DOHH2 (cell line): ENCODE data around the gene ZNF573.

Source experiments
- EZH2phosphoT487 ChIP-seq: fragments of 200-600 bp; sonication (generic); IDR thresholded peaks from 2 replicates; pipeline ENCODE4 v1.6.1; 2017; ENCODE audit warnings: borderline replicate concordance, mild to moderate bottlenecking, antibody characterized with exemption, low read length, moderate library complexity, mixed read lengths
- TF ChIP-seq, protein P1 (sequence below): fragments of 200-600 bp; sonication (generic); IDR thresholded peaks from one replicate; pipeline ENCODE4 v1.5.1; 2014; ENCODE audit warnings: antibody characterized with exemption, mild to moderate bottlenecking, low read depth, low read length; ENCODE audit not compliant: poor library complexity, severe bottlenecking

DNA sequence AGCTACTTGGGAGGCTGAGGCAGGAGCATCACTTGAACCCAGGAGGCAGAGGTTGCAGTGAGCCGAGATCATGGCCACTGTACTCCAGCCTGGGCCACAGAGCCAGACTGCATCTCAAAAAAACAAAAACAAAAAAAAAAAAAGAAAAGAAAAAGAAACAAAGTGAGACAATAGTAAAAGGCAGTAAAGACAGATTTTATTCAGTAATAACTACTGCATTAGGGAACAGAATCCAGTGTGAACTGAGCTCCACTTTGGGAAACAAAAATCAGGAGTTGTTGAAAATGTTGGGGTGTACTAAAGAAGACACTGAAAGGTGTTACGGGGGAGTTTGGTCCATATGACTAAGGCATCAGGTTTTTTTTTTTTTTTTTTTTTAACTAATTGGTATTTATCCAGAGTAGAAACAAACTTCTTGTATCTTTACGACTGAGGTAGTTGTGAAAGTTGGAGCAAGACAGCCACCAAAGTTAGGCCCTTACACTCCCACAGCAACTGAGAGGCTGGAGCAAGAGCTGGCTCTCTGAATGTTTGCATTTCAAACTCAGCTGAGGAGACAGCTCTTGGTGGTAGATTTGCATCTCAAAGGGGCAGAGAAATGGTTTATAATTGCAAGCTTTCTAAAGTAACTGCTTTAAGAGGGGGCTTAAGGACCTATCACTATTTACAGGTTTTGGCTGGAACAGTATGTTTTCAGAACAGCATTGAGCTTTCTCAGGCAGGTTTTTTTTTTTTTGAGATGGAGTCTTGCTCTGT is 84.1 kb downstream of the ZNF573 start:
- TF ChIP-seq EZH2phosphoT487: no peak
- TF ChIP-seq, protein P1, sequence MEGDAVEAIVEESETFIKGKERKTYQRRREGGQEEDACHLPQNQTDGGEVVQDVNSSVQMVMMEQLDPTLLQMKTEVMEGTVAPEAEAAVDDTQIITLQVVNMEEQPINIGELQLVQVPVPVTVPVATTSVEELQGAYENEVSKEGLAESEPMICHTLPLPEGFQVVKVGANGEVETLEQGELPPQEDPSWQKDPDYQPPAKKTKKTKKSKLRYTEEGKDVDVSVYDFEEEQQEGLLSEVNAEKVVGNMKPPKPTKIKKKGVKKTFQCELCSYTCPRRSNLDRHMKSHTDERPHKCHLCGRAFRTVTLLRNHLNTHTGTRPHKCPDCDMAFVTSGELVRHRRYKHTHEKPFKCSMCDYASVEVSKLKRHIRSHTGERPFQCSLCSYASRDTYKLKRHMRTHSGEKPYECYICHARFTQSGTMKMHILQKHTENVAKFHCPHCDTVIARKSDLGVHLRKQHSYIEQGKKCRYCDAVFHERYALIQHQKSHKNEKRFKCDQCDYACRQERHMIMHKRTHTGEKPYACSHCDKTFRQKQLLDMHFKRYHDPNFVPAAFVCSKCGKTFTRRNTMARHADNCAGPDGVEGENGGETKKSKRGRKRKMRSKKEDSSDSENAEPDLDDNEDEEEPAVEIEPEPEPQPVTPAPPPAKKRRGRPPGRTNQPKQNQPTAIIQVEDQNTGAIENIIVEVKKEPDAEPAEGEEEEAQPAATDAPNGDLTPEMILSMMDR: no peak
